SU-DHL-6 (cell line): Measurements from ENCODE around the gene SLC8A3.

ENCODE experiments used
- H2AFZ ChIP-seq: fragments of 200-600 bp; sonication (generic); 2 replicates; pipeline ENCODE4 v1.6.1; 2014; ENCODE audit warnings: low read depth, mild to moderate bottlenecking, moderate library complexity, mixed read lengths, antibody characterized with exemption, low read length; ENCODE audit not compliant: severe bottlenecking
- H3F3A ChIP-seq: fragments of 200-600 bp; shearing (Covaris generic); 2 replicates; pipeline ENCODE4 v1.6.0; 2016; ENCODE audit warnings: antibody characterized with exemption, mild to moderate bottlenecking; ENCODE audit not compliant: insufficient read depth
- H3K27ac ChIP-seq: fragments of 200-600 bp; sonication (generic); 2 replicates; pipeline ENCODE4 v1.5.1; 2016; ENCODE audit warnings: low read depth, mild to moderate bottlenecking, low read length, moderate library complexity, mixed read lengths
- H3K27me3 ChIP-seq: fragments of 200-600 bp; sonication (generic), shearing (Covaris generic); 2 replicates; pipeline ENCODE4 v1.6.0; 2014; ENCODE audit warnings: mild to moderate bottlenecking, low read length
- H3K36me3 ChIP-seq: fragments of 200-600 bp; sonication (generic); 2 replicates; pipeline ENCODE4 v1.6.1; 2014; ENCODE audit warnings: mild to moderate bottlenecking, low read length, mixed read lengths
- H3K4me2 ChIP-seq: fragments of 300-600, 200-600 bp; shearing (Covaris generic), sonication (generic); 2 replicates; pipeline ENCODE4 v1.6.0; 2014; ENCODE audit warnings: low read length, low read depth, mild to moderate bottlenecking; ENCODE audit not compliant: poor library complexity, severe bottlenecking
- H3K4me3 ChIP-seq: fragments of 200-600 bp; sonication (generic); 2 replicates; pipeline ENCODE4 v1.5.1; 2014; ENCODE audit warnings: antibody characterized with exemption, low read length, mild to moderate bottlenecking, mixed read lengths; ENCODE audit not compliant: insufficient read depth, poor library complexity, severe bottlenecking
- H3K79me2 ChIP-seq: fragments of 200-600 bp; sonication (generic); 2 replicates; pipeline ENCODE4 v1.6.1; 2014; ENCODE audit warnings: mild to moderate bottlenecking, low read length, moderate library complexity; ENCODE audit not compliant: insufficient read depth
- H3K9ac ChIP-seq: fragments of 200-600 bp; sonication (generic); 2 replicates; pipeline ENCODE4 v1.7.0; 2014; ENCODE audit warnings: mild to moderate bottlenecking, low read length
- H3K9me2 ChIP-seq: fragments of 200-600 bp; sonication (generic); replicated peaks from 2 replicates; pipeline ENCODE4 v1.6.1; 2014; ENCODE audit warnings: low read length; ENCODE audit not compliant: insufficient read depth
- H3K9me3 ChIP-seq: fragments of 200-600 bp; sonication (generic); 2 replicates; pipeline ENCODE4 v1.6.1; 2014; ENCODE audit warnings: low read length, mixed read lengths; ENCODE audit not compliant: insufficient read depth
- H4K20me1 ChIP-seq: fragments of 200-600 bp; sonication (generic); 2 replicates; pipeline ENCODE4 v1.6.1; 2014; ENCODE audit warnings: low read depth, mild to moderate bottlenecking, antibody characterized with exemption, low read length, moderate library complexity, mixed read lengths
- CTCF ChIP-seq: fragments of 200-600 bp; sonication (generic); IDR thresholded peaks from one replicate; pipeline ENCODE4 v1.5.1; 2017; ENCODE audit warnings: antibody characterized with exemption, mild to moderate bottlenecking, low read length, moderate library complexity; ENCODE audit not compliant: insufficient read depth, poor library complexity, severe bottlenecking
- EZH2phosphoT487 ChIP-seq: fragments of 200-600 bp; sonication (generic), shearing (Covaris generic); conservative IDR thresholded peaks from 2 replicates; pipeline ENCODE4 v1.6.1; 2018; ENCODE audit warnings: mild to moderate bottlenecking, antibody characterized with exemption, low read length, moderate library complexity, mixed read lengths

The SLC8A3 gene

GRCh38 chr14:70047598-70048312, 141.0 kb downstream of the SLC8A3 start:
- Histone ChIP-seq H2AFZ (no peak overlapping the region), H3K4me3 (no peak overlapping the region), H3K79me2 (no peaks in the 10 kb centered on the region), H3K4me2 (no peak overlapping the region), H3F3A (no peaks in the 10 kb centered on the region), H3K9me3 (no peaks in the 10 kb centered on the region), H3K36me3 (no peaks in the 10 kb centered on the region), H3K9ac (no peak overlapping the region), H3K9me2 (no peaks in the 10 kb centered on the region), H4K20me1 (no peaks in the 10 kb centered on the region), H3K27me3 (no peaks in the 10 kb centered on the region), H3K27ac (no peak overlapping the region)
- TF ChIP-seq CTCF (no peak), EZH2phosphoT487 (no peak)

- Histone ChIP-seq H3K4me2 (no peak overlapping the region), H3K4me3 (no peak overlapping the region), H4K20me1 (no peaks in the 10 kb centered on the region), H3K27me3 (no peaks in the 10 kb centered on the region), H3K79me2 (no peaks in the 10 kb centered on the region), H2AFZ (no peak overlapping the region), H3K36me3 (no peaks in the 10 kb centered on the region), H3K9me2 (no peaks in the 10 kb centered on the region), H3K9me3 (no peaks in the 10 kb centered on the region), H3F3A (no peaks in the 10 kb centered on the region), H3K27ac (no peak overlapping the region), H3K9ac (no peak overlapping the region)
- no peak for TF ChIP-seq EZH2phosphoT487
These were observed 142.8 kb downstream of the SLC8A3 start for GRCh38 chr14:70045844-70046535.

- H3K36me3 ChIP-seq = no peaks in the 10 kb centered on the region
- H2AFZ ChIP-seq = no peak overlapping the region
- no peaks in the 10 kb centered on the region for H3K79me2 ChIP-seq
- TF ChIP-seq CTCF (no peak), EZH2phosphoT487 (no peak)
- H4K20me1 ChIP-seq = no peaks in the 10 kb centered on the region
- no peaks in the 10 kb centered on the region for H3F3A ChIP-seq
- no peak overlapping the region for H3K27ac ChIP-seq
- H3K4me2 ChIP-seq = no peak overlapping the region
- no peak overlapping the region for H3K9ac ChIP-seq
- H3K9me3 ChIP-seq = no peaks in the 10 kb centered on the region
- H3K27me3 ChIP-seq = no peaks in the 10 kb centered on the region
- no peaks in the 10 kb centered on the region for H3K9me2 ChIP-seq
- no peak overlapping the region for H3K4me3 ChIP-seq
These were observed 143.4 kb downstream of the SLC8A3 start for GRCh38 chr14:70045310-70045709.

- Histone ChIP-seq H2AFZ (no peak overlapping the region), H3K27ac (no peak overlapping the region), H3K9me2 (no peaks in the 10 kb centered on the region), H3K9me3 (no peaks in the 10 kb centered on the region), H3F3A (no peaks in the 10 kb centered on the region), H3K9ac (no peak overlapping the region), H3K27me3 (no peaks in the 10 kb centered on the region), H3K36me3 (no peaks in the 10 kb centered on the region), H4K20me1 (no peaks in the 10 kb centered on the region), H3K4me3 (no peak overlapping the region), H3K79me2 (no peaks in the 10 kb centered on the region), H3K4me2 (no peak overlapping the region)
- no peak for TF ChIP-seq CTCF
- no peak for TF ChIP-seq EZH2phosphoT487
These were observed 145.8 kb downstream of the SLC8A3 start for GRCh38 chr14:70043001-70043400.
